Non-pigmented ciliary epithelial cell (primary cell): ENCODE data around the gene EFCAB13.
"Not testable (repeated sequence)": the region's sequence is repeated elsewhere in the genome, so short reads cannot be mapped to it uniquely, and the experiment has no call there.

ENCODE experiments used
- DNase-seq: peaks from one replicate; pipeline ENCODE4 v3.0.0-alpha.2; 2010; ENCODE audit warnings: low read depth

Gene EFCAB13

GRCh38 chr17:47425887-47426635, 102.3 kb downstream of the EFCAB13 start:
- DNase-seq, result not testable (repeated sequence)

- no peak for DNase-seq
Observed at GRCh38 chr17:47427985-47428384, 104.2 kb downstream of the EFCAB13 start.

- DNase-seq, result not testable (repeated sequence)
Observed at GRCh38 chr17:47432240-47432639, 108.5 kb downstream of the EFCAB13 start.

GRCh38 chr17:47465165-47465564, 141.4 kb downstream of the EFCAB13 start:
- DNase-seq, result no peak

GRCh38 chr17:47466976-47467375, 143.2 kb downstream of the EFCAB13 start:
- not testable (repeated sequence) for DNase-seq

GRCh38 chr17:47470836-47471235, 147.1 kb downstream of the EFCAB13 start:
- no peak for DNase-seq

- not testable (repeated sequence) for DNase-seq
Observed at GRCh38 chr17:47472073-47472472, 148.3 kb downstream of the EFCAB13 start.
